CD4-positive, alpha-beta T cell treated with Interferon alpha-2 for 1 hour (primary cell): Measurements from ENCODE around the gene NR6A1.

Experiments
- DNase-seq, 2 donors: peaks; one replicate each; pipeline ENCODE4 v3.0.0-alpha.2; 2020 to 2022

The NR6A1 gene

GRCh38 chr9:124795881-124796431, 24.8 kb upstream of the NR6A1 start:
- no peak for DNase-seq

GRCh38 chr9:124794902-124795491, 23.9 kb upstream of the NR6A1 start:
- DNase-seq: no peak

GRCh38 chr9:124793015-124793541, 22.0 kb upstream of the NR6A1 start:
- DNase-seq: peak in 1 of 2 donors; percentile 15

GRCh38 chr9:124792257-124793014, 21.3 kb upstream of the NR6A1 start:
- no peak for DNase-seq

- DNase-seq: no peak
Observed at GRCh38 chr9:124790801-124791505, 19.8 kb upstream of the NR6A1 start.

GRCh38 chr9:124790301-124790700, 19.2 kb upstream of the NR6A1 start:
- no peak for DNase-seq

GRCh38 chr9:124789531-124789930, 18.4 kb upstream of the NR6A1 start:
- no peak for DNase-seq

- no peak for DNase-seq
Observed at GRCh38 chr9:124788542-124789217, 17.6 kb upstream of the NR6A1 start.

- no peak for DNase-seq
Observed at GRCh38 chr9:124786881-124787573, 15.9 kb upstream of the NR6A1 start.

GRCh38 chr9:124784509-124784908, 13.4 kb upstream of the NR6A1 start:
- no peak for DNase-seq

- no peak for DNase-seq
Observed at GRCh38 chr9:124783830-124784229, 12.7 kb upstream of the NR6A1 start.

GRCh38 chr9:124782661-124783574, 11.8 kb upstream of the NR6A1 start:
- DNase-seq: no peak

- DNase-seq: no peak
Observed at GRCh38 chr9:124781967-124782660, 11.0 kb upstream of the NR6A1 start.

GRCh38 chr9:124780757-124781151, 9.6 kb upstream of the NR6A1 start:
- no peak for DNase-seq

- DNase-seq: no peak
Observed at GRCh38 chr9:124780060-124780756, 9.1 kb upstream of the NR6A1 start.

GRCh38 chr9:124779368-124780059, 8.4 kb upstream of the NR6A1 start:
- DNase-seq: no peak

GRCh38 chr9:124778575-124779367, 7.7 kb upstream of the NR6A1 start:
- no peak for DNase-seq

- peak in 1 of 2 donors; percentile 32 for DNase-seq
Observed at GRCh38 chr9:124776954-124777648, 6.0 kb upstream of the NR6A1 start, which contains the start of gene OLFML2A. Gene OLFML2A (plus strand): TSS chr9:124777133. CDS start chr9:124777271, 138 bp downstream.
